Amygdala (tissue), 56 donors: ENCODE data around the gene AFTPH.

Experiments used
- DNase-seq, 56 donors: peaks; one replicate each; lab custom pipeline; 2025; lab: John Stamatoyannopoulos, UW

Gene AFTPH

DNA sequence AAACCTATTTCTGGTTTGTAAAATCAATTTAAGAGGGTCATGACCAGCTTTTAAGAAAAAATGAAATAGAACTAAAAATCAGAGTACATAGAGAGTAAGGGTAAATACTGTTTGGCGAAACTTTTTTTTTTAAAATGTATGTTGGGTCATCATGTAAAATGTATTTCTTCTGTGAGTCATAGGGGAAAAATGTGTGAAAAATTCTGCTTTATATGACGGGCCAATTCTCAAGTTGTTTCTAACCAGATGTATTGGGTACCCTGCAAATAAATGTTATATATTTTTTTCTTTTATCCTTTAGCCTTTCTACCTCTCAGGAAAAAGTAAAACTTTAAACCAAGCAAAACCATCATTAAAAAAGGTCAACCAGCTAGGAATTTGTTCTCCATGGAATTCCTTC is 13.9 kb downstream of the AFTPH start:
- no peak for DNase-seq

DNA sequence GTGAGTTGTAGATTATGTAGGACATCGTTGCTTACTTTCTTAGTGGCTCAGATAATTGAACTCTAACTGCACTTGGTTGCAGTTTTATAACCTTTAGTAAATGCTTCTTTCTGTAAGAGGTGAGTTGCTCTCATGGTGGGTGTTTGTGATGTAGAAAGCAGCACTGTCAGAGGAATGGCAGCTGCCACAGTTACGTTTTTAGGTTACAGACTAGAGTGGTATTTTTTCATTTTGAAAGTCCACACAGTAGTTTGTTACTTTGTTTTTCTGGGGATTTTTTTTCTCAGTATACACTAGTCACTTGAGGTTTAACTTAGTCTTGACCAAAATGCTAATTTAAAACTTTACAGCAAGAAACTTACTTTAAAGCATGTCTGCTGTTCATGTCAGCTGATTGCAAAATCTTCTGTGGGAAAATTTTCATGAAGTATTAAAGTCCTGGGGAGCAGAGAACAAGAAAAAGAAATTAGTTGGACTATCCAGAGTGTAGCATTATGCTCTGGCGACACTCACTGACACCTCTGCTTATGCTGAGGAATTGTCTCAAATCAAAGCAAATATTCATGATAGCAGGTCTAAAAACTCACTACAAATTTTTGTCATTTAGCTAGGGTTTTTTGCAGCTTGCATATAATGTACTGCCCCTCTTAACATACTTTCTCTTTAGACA is 14.8 kb downstream of the AFTPH start:
- DNase-seq = no peak

- no peak for DNase-seq
Observed at GRCh38 chr2:64540615-64541014, 16.5 kb downstream of the AFTPH start.

- DNase-seq = no peak
Observed at GRCh38 chr2:64541547-64541946, 17.4 kb downstream of the AFTPH start.

DNA sequence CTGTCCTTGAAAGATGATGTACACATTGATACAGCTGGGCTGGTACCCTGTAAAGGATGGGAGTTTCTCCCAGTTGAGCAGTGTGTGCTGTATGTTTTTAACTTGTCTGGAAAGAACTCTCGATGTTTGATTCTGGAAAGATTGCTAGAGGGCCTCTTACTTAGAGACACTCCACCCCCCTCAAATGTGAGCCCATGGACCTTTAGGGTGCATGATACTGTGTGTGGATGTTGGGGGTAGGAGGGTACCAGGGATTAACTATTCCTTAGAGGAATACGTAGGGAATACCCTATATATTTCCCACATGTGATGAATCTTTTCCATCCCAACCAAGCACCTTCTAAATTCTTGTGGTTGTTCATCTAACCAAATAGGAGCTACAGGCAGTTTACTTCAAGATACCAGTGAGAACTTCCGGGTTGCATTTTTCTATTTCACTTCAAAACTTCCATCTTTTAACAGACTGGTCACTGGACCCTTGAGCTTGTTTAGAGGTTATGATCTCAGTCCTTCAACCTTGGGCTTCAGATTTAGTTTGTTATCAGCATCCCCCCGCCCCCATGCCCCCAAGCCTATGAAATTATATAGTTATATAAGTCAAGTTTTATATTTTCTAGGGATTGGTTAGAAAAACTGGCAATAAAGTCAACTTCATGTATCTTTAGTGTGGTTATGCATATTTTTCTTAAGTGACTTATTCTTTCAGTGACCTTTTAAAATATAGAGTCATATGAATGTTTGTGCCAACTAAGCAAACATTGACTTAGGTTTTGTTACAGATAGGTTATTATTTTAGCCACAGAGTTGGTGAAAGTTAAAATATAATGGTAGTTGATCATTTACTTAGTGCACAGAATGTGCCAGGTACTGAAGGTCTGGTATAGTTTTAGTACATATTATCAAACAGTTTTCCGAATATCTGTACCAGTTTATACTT is 18.2 kb downstream of the AFTPH start:
- DNase-seq = no peak

GRCh38 chr2:64543008-64543697 is 19.0 kb downstream of the AFTPH start:
- no peak for DNase-seq

- DNase-seq = no peak
Observed at GRCh38 chr2:64548761-64549160, 24.6 kb downstream of the AFTPH start.

GRCh38 chr2:64550042-64550441 is 25.9 kb downstream of the AFTPH start:
- DNase-seq = no peak

GRCh38 chr2:64551851-64552250 is 27.7 kb downstream of the AFTPH start:
- no peak for DNase-seq

GRCh38 chr2:64554117-64554516 is 30.0 kb downstream of the AFTPH start:
- DNase-seq = no peak

DNA sequence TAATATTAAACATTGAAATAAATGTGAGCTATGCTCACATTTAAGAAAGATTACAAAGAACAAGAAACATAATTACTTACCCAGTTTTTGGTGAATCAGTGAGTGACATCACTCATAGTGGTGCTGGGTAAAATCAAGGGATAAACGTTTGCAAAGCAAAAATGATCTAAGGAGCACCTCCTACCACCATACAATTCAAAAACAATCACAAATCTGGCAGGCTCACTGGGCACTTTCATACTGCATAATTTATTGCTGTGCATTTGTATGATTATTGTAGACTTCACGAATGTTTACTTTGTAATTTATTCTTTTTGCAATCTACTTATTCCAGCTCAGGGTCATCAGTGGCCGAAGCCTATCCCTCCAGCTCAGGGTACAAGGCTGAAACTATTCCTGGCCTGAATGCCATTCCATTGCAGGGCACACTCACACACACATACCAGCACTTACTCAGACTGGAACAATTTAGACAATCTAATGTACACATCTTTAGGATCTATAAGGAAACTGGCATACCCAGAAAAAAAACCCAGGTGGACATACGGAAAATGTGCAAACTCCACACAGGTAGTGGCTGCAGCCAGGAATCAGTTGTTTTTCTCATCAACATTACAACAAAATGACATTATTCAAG is 34.4 kb downstream of the AFTPH start:
- DNase-seq = no peak

- no peak for DNase-seq
Observed at GRCh38 chr2:64562148-64562784, 38.1 kb downstream of the AFTPH start.

DNA sequence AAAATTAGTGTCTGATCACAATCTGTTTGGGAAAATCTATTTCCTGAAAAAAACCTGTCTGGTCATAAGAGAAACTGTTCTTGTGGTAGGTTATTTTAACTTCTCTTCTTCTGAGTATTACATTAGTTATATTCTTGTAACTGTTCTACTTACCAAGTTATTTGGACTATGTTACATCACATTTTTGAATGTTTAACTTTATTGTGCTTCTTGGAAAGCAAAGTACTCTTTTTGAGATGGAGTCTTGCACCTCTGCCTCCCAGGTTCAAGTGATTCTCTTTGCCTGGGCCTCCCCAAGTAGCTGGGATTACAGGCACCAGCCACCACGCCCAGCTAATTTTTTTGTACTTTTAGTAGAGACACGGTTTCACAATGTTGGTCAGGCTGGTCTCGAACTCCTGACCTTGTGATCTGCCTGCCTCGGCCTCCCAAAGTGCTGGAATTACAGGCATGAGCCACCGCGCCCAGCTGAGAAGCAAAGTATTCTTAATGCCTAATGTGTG is 39.4 kb downstream of the AFTPH start:
- no peak for DNase-seq

DNA sequence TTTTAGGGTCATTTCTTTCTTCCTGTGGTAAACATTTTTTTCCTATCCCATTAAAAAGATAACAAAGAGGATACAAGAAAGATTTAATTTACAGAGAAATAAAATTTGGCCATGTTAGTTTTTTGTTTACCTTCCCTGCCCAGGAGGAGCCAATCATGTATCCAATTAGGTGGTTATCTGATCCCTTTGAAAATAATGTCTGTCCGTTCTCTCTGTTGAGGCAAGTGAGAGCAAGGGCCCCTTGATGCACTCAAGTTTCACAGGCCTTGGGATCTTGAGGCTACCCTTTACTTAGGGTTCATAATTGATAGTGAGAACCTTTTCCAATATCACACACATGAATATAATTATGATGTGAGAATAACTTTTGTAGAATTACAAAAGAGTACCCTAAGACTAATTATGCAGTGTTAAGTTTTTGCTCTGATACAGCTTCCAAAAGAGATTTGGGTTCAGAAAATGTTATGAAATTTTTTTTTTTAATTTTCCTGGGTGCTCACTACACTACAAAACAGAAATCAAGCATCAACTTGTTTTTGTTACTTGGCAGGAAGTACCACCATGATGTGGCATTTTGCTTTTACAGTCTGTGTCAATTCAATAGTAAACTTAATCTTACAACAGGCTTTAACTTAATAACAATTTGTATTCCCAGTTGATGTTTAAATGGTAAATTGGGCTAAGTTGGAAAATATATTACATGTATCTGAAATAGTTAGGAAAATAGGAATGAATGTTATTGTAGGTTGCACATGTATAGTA is 42.0 kb downstream of the AFTPH start:
- DNase-seq = no peak

DNA sequence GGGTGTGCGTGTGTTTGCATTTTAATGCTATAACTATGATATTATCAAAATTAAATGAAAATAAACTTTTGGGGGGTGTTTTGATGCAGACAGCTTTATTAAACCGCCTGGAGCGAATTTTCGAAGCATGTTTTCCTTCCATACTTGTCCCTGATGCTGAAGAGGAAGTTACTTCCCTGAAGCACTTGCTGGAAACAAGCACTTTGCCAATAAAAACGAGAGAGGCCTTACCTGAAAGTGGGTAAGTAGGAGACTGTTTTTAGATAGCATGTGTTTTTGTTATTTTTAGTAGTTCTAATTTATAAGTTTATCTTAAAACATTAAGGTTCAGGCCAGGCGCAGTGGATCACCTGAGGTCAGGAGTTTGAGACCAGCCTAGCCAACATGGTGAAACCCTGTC is 43.3 kb downstream of the AFTPH start:
- no peak for DNase-seq

DNA sequence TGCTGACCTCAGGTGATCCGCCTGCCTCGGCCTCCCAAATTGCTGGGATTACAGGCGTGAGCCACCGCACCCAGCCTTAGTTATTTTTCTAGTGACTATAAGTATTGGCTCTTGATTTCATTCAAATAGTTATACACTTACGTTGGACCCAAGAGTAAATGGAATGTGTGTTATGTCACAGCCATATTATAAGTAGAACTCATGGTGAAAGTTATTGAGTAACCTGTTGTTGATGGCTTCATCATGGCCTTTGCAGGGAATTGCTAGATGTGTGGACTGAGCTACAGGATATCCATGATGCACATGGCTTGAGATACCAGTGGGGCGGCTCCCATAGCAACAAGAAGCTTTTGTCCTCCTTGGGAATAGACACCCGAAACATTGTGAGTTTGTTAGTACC is 44.7 kb downstream of the AFTPH start:
- DNase-seq = no peak

- no peak for DNase-seq
Observed at GRCh38 chr2:64574871-64575270, 50.7 kb downstream of the AFTPH start.

GRCh38 chr2:64581018-64581417 is 56.9 kb downstream of the AFTPH start:
- no peak for DNase-seq

DNA sequence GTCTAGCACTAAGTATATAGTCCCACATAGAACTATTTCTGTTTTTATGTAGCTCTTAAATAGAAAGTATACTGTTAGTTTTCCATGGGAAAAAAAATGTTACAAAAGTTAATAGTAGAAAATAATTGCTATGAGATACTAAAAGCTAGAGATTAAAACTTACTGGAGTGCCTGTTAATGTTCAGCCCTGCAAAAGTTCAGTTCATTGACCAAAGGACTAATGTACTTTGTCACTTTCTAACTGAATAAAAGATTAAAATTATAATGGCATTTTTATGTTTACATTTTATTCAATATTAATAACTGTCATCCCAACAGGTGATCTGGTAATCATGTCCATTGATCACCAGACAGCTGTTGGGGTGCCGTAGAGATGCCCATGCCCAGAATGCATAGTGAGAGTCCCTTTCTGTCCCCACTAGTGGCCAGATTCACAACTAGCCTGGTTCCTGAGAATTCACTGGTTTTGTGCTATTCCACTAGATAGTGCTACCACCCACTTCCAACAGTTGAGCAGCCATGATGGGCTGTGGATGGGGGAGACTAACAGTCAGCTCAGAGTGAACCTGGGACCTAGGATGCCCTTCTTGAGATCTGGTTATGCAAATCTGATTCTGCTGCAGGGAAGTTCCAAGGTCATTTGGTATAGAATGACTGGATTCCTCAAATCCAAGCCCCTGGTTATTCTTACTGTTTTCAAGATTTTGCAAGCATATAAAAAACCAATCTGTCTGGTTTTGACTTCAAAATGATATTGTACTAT is 57.8 kb downstream of the AFTPH start:
- no peak for DNase-seq
